Gastrocnemius medialis (tissue), 4 donors: ENCODE results near the gene TGFBR3L. TPM values are rescaled to one million over a fixed set of nuclear protein-coding genes. Genes with fewer than 3 reads are reported as not detected.

Source experiments
- ATAC-seq, 2 donors: fragments of 150-250 bp; one replicate each; pipeline ENCODE4 v1.9.1; 2016
- DNase-seq, 2 donors: peaks; one replicate each; pipeline ENCODE4 v3.0.0-alpha.2; 2019
- H3K27ac ChIP-seq, 4 donors: fragments of 200-600 bp; sonication (generic); 1 replicate in 1 of 4; 2 replicates in 3 of 4; pipeline ENCODE4 v1.5.1; 2016 to 2018; ENCODE audit warnings: mild to moderate bottlenecking in 2 of 4, moderate library complexity in 1 of 4
- H3K27me3 ChIP-seq, 3 donors: fragments of 200-600 bp; sonication (generic) in 2 of 3; 1 replicate in 1 of 3; 2 replicates in 2 of 3; pipeline versions ENCODE4 v1.5.1 to v1.6.0; 2016 to 2019; ENCODE audit warnings: mild to moderate bottlenecking in 1 of 3, moderate library complexity in 1 of 3
- H3K36me3 ChIP-seq, 2 donors: fragments of 200-600 bp; sonication (generic) in 1 of 2; one replicate each; pipeline ENCODE4 v1.5.1; 2017 to 2018
- H3K4me1 ChIP-seq, 2 donors: fragments of 200-600 bp; sonication (generic) in 1 of 2; one replicate each; pipeline ENCODE4 v1.5.1; 2016 to 2017; ENCODE audit warnings: mild to moderate bottlenecking in 2 of 2
- H3K4me3 ChIP-seq, 4 donors: fragments of 200-600 bp; sonication (generic) in 3 of 4; 1 replicate in 1 of 4; 2 replicates in 3 of 4; pipeline ENCODE4 v1.5.1; 2016 to 2019; ENCODE audit warnings: mild to moderate bottlenecking in 2 of 4
- H3K9me3 ChIP-seq, 3 donors: fragments of 200-600 bp; sonication (generic) in 2 of 3; 1 replicate in 1 of 3; 2 replicates in 2 of 3; pipeline ENCODE4 v1.5.1; 2016 to 2019
- CTCF ChIP-seq, 5 experiments: fragments of 450-650 bp in 3 of 5; fragments of 200-600 bp in 2 of 5; sonication (generic) in 2 of 5; IDR thresholded peaks in 4 of 5; conservative IDR thresholded peaks in 1 of 5; 1 replicate in 4 of 5; 2 replicates in 1 of 5; pipeline ENCODE4 v1.5.1; 2016 to 2019; ENCODE audit warnings: antibody characterized with exemption in 5 of 5, mild to moderate bottlenecking in 3 of 5, moderate library complexity in 3 of 5
- POLR2A ChIP-seq, 2 donors: fragments of 450-650 bp; IDR thresholded peaks; one replicate each; pipeline ENCODE4 v1.6.1; 2017; ENCODE audit warnings: antibody characterized with exemption in 2 of 2, mild to moderate bottlenecking in 2 of 2, moderate library complexity in 2 of 2
- in situ Hi-C, 4 donors: fragments of 200-750 bp; cut with MboI; loops; one replicate each; pipeline versions ENCODE4 v1.15.0 to v1.8.0; 2017; ENCODE audit warnings: low sequenced_read_pairs in 4 of 4
- intact Hi-C: fragments of 100-400 bp; cut with DNase I; formaldehyde crosslinking; loops from one replicate; pipeline ENCODE4 v1.15.1; 2023; ENCODE audit warnings: low total_unique reads
- total RNA-seq, 4 donors: library from RNA; depleted of rRNA; stranded (reverse); fragments of >200 nt; gene quantifications; one replicate each; pipeline versions ENCODE4 v1.1.0 to v1.2.3, GENCODE V29; 2016

Gene TGFBR3L
- total RNA-seq, 4 donors from 2014 or later: 0.62 to 2.6 (median 1.5) TPM; not detected in 1

GRCh38 chr19:7968008-7968795 is 53.6 kb downstream of the TGFBR3L start:
- TF ChIP-seq POLR2A (IDR thresholded peaks at IDR 0.05) (no peak), CTCF (IDR thresholded peaks at IDR 0.05 in 4 of 5, conservative IDR thresholded peaks at IDR 0.05 in 1 of 5) (no peak)
- intact Hi-C loops: no loop called here
- no peaks in the 10 kb centered on the region for H3K4me1 ChIP-seq
- H3K27me3 ChIP-seq: no peaks in the 10 kb centered on the region
- H3K4me3 ChIP-seq: no peak overlapping the region
- DNase-seq (no peak), ATAC-seq (no peak)
- in situ Hi-C loops: no loop called here
- no peaks in the 10 kb centered on the region for H3K9me3 ChIP-seq
- no peak overlapping the region for H3K27ac ChIP-seq
- peaks cover 0 to 29% of the 10 kb centered on the region in 2 donors for H3K36me3 ChIP-seq

Other genes starting within 250 kb of the TGFBR3L start
- gene RETN, start 245.8 kb upstream of the TGFBR3L start, total RNA-seq: 1 to 10 TPM in 1 of 4 donors, not detected in 3; 1.2 TPM
- 1 to 10 TPM in 1 of 4 donors, under 1 TPM in 1, not detected in 2; 0.16 to 1.2 TPM for gene MCEMP1, start 237.7 kb upstream of the TGFBR3L start, total RNA-seq
- gene TRAPPC5, start 234.0 kb upstream of the TGFBR3L start, total RNA-seq: 100 to 1,000 TPM; 109 to 146 (median 126) TPM
- not detected for gene FCER2, start 212.7 kb upstream of the TGFBR3L start, total RNA-seq
- gene CLEC4G, start 182.7 kb upstream of the TGFBR3L start, total RNA-seq: under 1 TPM in 1 of 4 donors, not detected in 3; 0.86 TPM
- 1 to 10 TPM in 3 of 4 donors, under 1 TPM in 1; 0.56 to 1.3 (median 1.0) TPM for gene CD209, start 167.3 kb upstream of the TGFBR3L start, total RNA-seq
- not detected for gene CLEC4M, start 151.6 kb upstream of the TGFBR3L start, total RNA-seq
- 10 to 100 TPM; 17.5 to 24.6 (median 20.4) TPM for gene EVI5L, start 84.6 kb upstream of the TGFBR3L start, total RNA-seq
- gene PRR36, start 40.4 kb upstream of the TGFBR3L start, total RNA-seq: not detected
- gene LRRC8E, start 26.3 kb upstream of the TGFBR3L start, total RNA-seq: 1 to 10 TPM in 1 of 4 donors, not detected in 3; 2.1 TPM
- 10 to 100 TPM; 17.7 to 41.7 (median 32.9) TPM for gene MAP2K7, start 11.0 kb upstream of the TGFBR3L start, total RNA-seq
- 10 to 100 TPM in 1 of 4 donors, 1 to 10 TPM in 3; 4.6 to 10.9 (median 7.1) TPM for gene SNAPC2, start 5.5 kb downstream of the TGFBR3L start, total RNA-seq
- not detected for gene CTXN1, start 11.3 kb downstream of the TGFBR3L start, total RNA-seq
- gene TIMM44, start 28.8 kb downstream of the TGFBR3L start, total RNA-seq: 100 to 1,000 TPM in 1 of 4 donors, 10 to 100 TPM in 3; 53.9 to 168 (median 94.1) TPM
- gene ELAVL1, start 90.8 kb downstream of the TGFBR3L start, total RNA-seq: 10 to 100 TPM; 18.2 to 40.5 (median 28.9) TPM
- not detected for gene CCL25, start 137.9 kb downstream of the TGFBR3L start, total RNA-seq
- under 1 TPM in 1 of 4 donors, not detected in 3; 0.15 TPM for gene FBN3, start 234.8 kb downstream of the TGFBR3L start, total RNA-seq